Neural progenitor cell (in vitro differentiated cells): ENCODE data around the gene SCART1. TPM values are rescaled to one million over a fixed set of nuclear protein-coding genes. Genes with fewer than 3 reads are reported as not detected.
A peak's percentile ranks its signal among the peaks of the same experiment; 100 is the strongest.

Source experiments
- DNase-seq: peaks from one replicate; pipeline ENCODE4 v3.0.0-alpha.2; 2016; ENCODE audit warnings: low spot score
- H2AFZ ChIP-seq: fragments of 200-600 bp; sonication (generic); replicated peaks from 2 replicates; pipeline ENCODE4 v1.6.1; 2016; ENCODE audit warnings: antibody characterized with exemption
- H3F3A ChIP-seq: fragments of 200-600 bp; sonication (generic); 2 replicates; pipeline ENCODE4 v1.6.1; 2016; ENCODE audit warnings: antibody characterized with exemption, low read depth
- H3K27ac ChIP-seq: fragments of 200-600 bp; sonication (generic); 2 replicates; pipeline ENCODE4 v1.5.1; 2016; ENCODE audit warnings: mild to moderate bottlenecking
- H3K27me3 ChIP-seq: fragments of 200-600 bp; sonication (generic); 2 replicates; pipeline ENCODE4 v1.6.1; 2016; ENCODE audit warnings: mild to moderate bottlenecking, moderate library complexity
- H3K36me3 ChIP-seq: fragments of 200-600 bp; sonication (generic); 2 replicates; pipeline ENCODE4 v1.5.1; 2016
- H3K4me1 ChIP-seq: fragments of 200-600 bp; sonication (generic); 2 replicates; pipeline ENCODE4 v1.6.1; 2016; ENCODE audit warnings: mixed run types
- H3K4me2 ChIP-seq: fragments of 200-600 bp; sonication (generic); 2 replicates; pipeline ENCODE4 v1.6.1; 2016
- H3K4me3 ChIP-seq: fragments of 200-600 bp; sonication (generic); 2 replicates; pipeline ENCODE4 v1.5.1; 2016
- H3K79me2 ChIP-seq: fragments of 200-600 bp; sonication (generic); 2 replicates; pipeline ENCODE4 v1.6.1; 2016; ENCODE audit warnings: low read depth
- H3K9ac ChIP-seq: fragments of 200-600 bp; sonication (generic); 2 replicates; pipeline ENCODE4 v1.6.1; 2016
- H3K9me3 ChIP-seq: fragments of 200-600 bp; sonication (generic); 2 replicates; pipeline ENCODE4 v1.5.1; 2016; ENCODE audit warnings: low read depth
- H4K20me1 ChIP-seq: fragments of 200-600 bp; sonication (generic); 2 replicates; pipeline ENCODE4 v1.6.1; 2016; ENCODE audit warnings: low read depth
- H3K27ac Mint-ChIP-seq: 3 replicates; pipeline ENCODE4 v1.8.0; 2021; ENCODE audit warnings: mixed read lengths
- H3K27me3 Mint-ChIP-seq: 2 replicates; pipeline ENCODE4 v1.8.0; 2022; ENCODE audit warnings: low read depth, mild to moderate bottlenecking, inconsistent platforms, moderate library complexity, mixed read lengths; ENCODE audit not compliant: insufficient read depth
- H3K36me3 Mint-ChIP-seq: 3 replicates; pipeline ENCODE4 v1.8.0; 2021; ENCODE audit warnings: mixed read lengths
- H3K4me1 Mint-ChIP-seq: 3 replicates; pipeline ENCODE4 v1.8.0; 2021; ENCODE audit warnings: mixed read lengths
- H3K4me3 Mint-ChIP-seq: 3 replicates; pipeline ENCODE4 v1.8.0; 2021; ENCODE audit warnings: mild to moderate bottlenecking, moderate library complexity, mixed read lengths
- H3K9me3 Mint-ChIP-seq: 3 replicates; pipeline ENCODE4 v1.8.0; 2020; ENCODE audit warnings: mixed read lengths
- CTCF ChIP-seq: fragments of 200-600 bp; sonication (generic); IDR thresholded peaks from 2 replicates; pipeline ENCODE4 v1.5.1; 2017; ENCODE audit warnings: antibody characterized with exemption, mild to moderate bottlenecking
- EZH2 ChIP-seq: fragments of 200-600 bp; sonication (generic); IDR thresholded peaks from 2 replicates; pipeline ENCODE4 v1.6.1; 2017; ENCODE audit warnings: antibody characterized with exemption, mild to moderate bottlenecking, moderate library complexity
- EZH2phosphoT487 ChIP-seq: fragments of 200-600 bp; sonication (generic); IDR thresholded peaks from 2 replicates; pipeline ENCODE4 v1.6.1; 2017; ENCODE audit warnings: antibody characterized with exemption
- total RNA-seq: library from RNA; depleted of rRNA; stranded (reverse); fragments of >200 nt; gene quantifications from 2 replicates; pipeline ENCODE4 v1.2.3, GENCODE V29; 2015; ENCODE audit warnings: low replicate concordance

SCART1 gene
- total RNA-seq, 1 donor from 2014 or later, result 0.49 TPM

GRCh38 chr10:133420579-133420978 lies 33.2 kb upstream of the SCART1 start:
- H3K9me3 Mint-ChIP-seq, result peaks cover 5% of the 10 kb centered on the region
- Histone ChIP-seq H3K9ac (no peak overlapping the region), H3K4me3 (no peak overlapping the region), H3K4me2 (no peak overlapping the region), H3K27me3 (peaks cover 28% of the 10 kb centered on the region), H2AFZ (no peak overlapping the region), H4K20me1 (peaks cover 19% of the 10 kb centered on the region), H3K9me3 (no peaks in the 10 kb centered on the region), H3K27ac (no peak overlapping the region), H3K36me3 (no peaks in the 10 kb centered on the region), H3F3A (peaks cover 12% of the 10 kb centered on the region), H3K79me2 (no peaks in the 10 kb centered on the region), H3K4me1 (no peaks in the 10 kb centered on the region)
- no peak for TF ChIP-seq EZH2phosphoT487
- no peak for TF ChIP-seq CTCF
- TF ChIP-seq EZH2, result no peak
- H3K4me1 Mint-ChIP-seq, result no peaks in the 10 kb centered on the region
- DNase-seq, result no peak
- no peak overlapping the region for H3K27ac Mint-ChIP-seq
- no peak overlapping the region for H3K4me3 Mint-ChIP-seq
- H3K27me3 Mint-ChIP-seq, result peaks cover 3% of the 10 kb centered on the region
- peaks cover 7% of the 10 kb centered on the region for H3K36me3 Mint-ChIP-seq

- TF ChIP-seq CTCF (no peak), EZH2phosphoT487 (no peak), EZH2 (no peak)
- Histone ChIP-seq H3K79me2 (no peaks in the 10 kb centered on the region), H3K9ac (no peak overlapping the region), H3K9me3 (no peaks in the 10 kb centered on the region), H4K20me1 (peaks cover 19% of the 10 kb centered on the region), H3K4me1 (no peaks in the 10 kb centered on the region), H3K36me3 (no peaks in the 10 kb centered on the region), H3K4me2 (no peak overlapping the region), H3F3A (peaks cover 12% of the 10 kb centered on the region), H3K27ac (no peak overlapping the region), H3K4me3 (no peak overlapping the region), H2AFZ (no peak overlapping the region), H3K27me3 (peaks cover 28% of the 10 kb centered on the region)
- Mint-ChIP-seq H3K9me3 (no peaks in the 10 kb centered on the region), H3K36me3 (peaks cover 3% of the 10 kb centered on the region), H3K4me1 (no peaks in the 10 kb centered on the region), H3K27me3 (peaks cover 3% of the 10 kb centered on the region), H3K27ac (no peak overlapping the region), H3K4me3 (peak overlapping the region; percentile 33)
- DNase-seq, result no peak
These were observed 32.2 kb upstream of the SCART1 start for GRCh38 chr10:133421336-133422222.

- Mint-ChIP-seq H3K4me1 (no peaks in the 10 kb centered on the region), H3K9me3 (no peaks in the 10 kb centered on the region), H3K36me3 (peaks cover 3% of the 10 kb centered on the region), H3K27ac (no peak overlapping the region), H3K4me3 (peak overlapping the region; percentile 43), H3K27me3 (peaks cover 3% of the 10 kb centered on the region)
- H3F3A ChIP-seq, result peaks cover 12% of the 10 kb centered on the region
- DNase-seq, result no peak
- H4K20me1 ChIP-seq, result peaks cover 19% of the 10 kb centered on the region
- no peak overlapping the region for H2AFZ ChIP-seq
- no peaks in the 10 kb centered on the region for H3K4me1 ChIP-seq
- no peaks in the 10 kb centered on the region for H3K9me3 ChIP-seq
- H3K27me3 ChIP-seq, result peaks cover 28% of the 10 kb centered on the region
- H3K27ac ChIP-seq, result no peak overlapping the region
- H3K4me3 ChIP-seq, result no peak overlapping the region
- H3K79me2 ChIP-seq, result no peaks in the 10 kb centered on the region
- no peak overlapping the region for H3K9ac ChIP-seq
- TF ChIP-seq EZH2 (no peak), EZH2phosphoT487 (no peak), CTCF (no peak)
- H3K36me3 ChIP-seq, result no peaks in the 10 kb centered on the region
- no peak overlapping the region for H3K4me2 ChIP-seq
These were observed 31.4 kb upstream of the SCART1 start for GRCh38 chr10:133422223-133422806.
